Colon (tissue), 2 donors: Measurements from ENCODE around the gene GCHFR.

ENCODE experiments used
- FAIRE-seq: peaks from 2 replicates; lab custom pipeline; 2012; peaks lifted over from hg19 to GRCh38; lab: Jason Lieb, UNC
- donor health status: control.
- donor health status: control.

Gene GCHFR

GRCh38 chr15:40812721-40813425 is 49.0 kb downstream of the GCHFR start:
- no peak for FAIRE-seq

GRCh38 chr15:40815042-40815698 is 51.3 kb downstream of the GCHFR start:
- no peak for FAIRE-seq
